Astrocyte of the spinal cord (primary cell): ENCODE data around the gene FYN.

Experiments
- DNase-seq: peaks from one replicate; pipeline ENCODE4 v3.0.0; 2011; ENCODE audit warnings: low read depth, low spot score
- H3K4me3 ChIP-seq: 2 replicates; pipeline ENCODE4 v1.5.1; 2011; ENCODE audit warnings: low read depth, mild to moderate bottlenecking, low read length, moderate library complexity
- CTCF ChIP-seq: IDR thresholded peaks from 2 replicates; pipeline ENCODE4 v1.5.1; 2012; ENCODE audit warnings: low read depth, mild to moderate bottlenecking, low read length, inconsistent platforms
- in situ Hi-C: cut with HindIII; loops from 2 replicates; pipeline ENCODE4 v1.10.0; 2017; ENCODE audit warnings: low sequenced_read_pairs

The FYN gene

GRCh38 chr6:111699123-111699522 is 174.1 kb downstream of the FYN start:
- no peak overlapping the region for H3K4me3 ChIP-seq
- DNase-seq: no peak
- in situ Hi-C loops: no loop called here
- TF ChIP-seq CTCF: no peak

DNA sequence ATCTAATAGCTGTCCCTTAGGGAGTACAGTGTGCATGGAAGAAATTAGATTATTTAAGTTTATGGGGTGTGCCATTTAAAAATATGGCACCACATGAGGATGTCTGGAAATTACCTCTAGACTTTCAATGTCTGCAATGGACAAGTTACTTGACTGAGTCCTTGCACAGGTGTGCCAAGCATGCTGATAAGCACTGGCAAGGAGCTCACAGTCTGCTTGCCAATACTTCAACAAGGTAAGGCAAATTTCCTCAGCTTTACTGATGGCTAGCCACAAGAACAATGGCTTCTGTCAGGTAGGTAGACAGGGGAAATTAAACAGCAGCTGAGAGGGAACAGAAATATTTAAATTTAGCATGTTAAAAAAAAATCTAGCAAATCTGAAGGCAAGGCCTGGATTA is 176.4 kb downstream of the FYN start:
- no peak for TF ChIP-seq CTCF
- no peak for DNase-seq
- in situ Hi-C loops: no loop called here
- no peak overlapping the region for H3K4me3 ChIP-seq

GRCh38 chr6:111692327-111693164 is 180.7 kb downstream of the FYN start:
- H3K4me3 ChIP-seq: no peak overlapping the region
- no peak for TF ChIP-seq CTCF
- DNase-seq: no peak
- in situ Hi-C loops: no loop called here

GRCh38 chr6:111691345-111692225 is 181.7 kb downstream of the FYN start:
- no peak for DNase-seq
- no peak overlapping the region for H3K4me3 ChIP-seq
- in situ Hi-C loops: no loop called here
- TF ChIP-seq CTCF: no peak

DNA sequence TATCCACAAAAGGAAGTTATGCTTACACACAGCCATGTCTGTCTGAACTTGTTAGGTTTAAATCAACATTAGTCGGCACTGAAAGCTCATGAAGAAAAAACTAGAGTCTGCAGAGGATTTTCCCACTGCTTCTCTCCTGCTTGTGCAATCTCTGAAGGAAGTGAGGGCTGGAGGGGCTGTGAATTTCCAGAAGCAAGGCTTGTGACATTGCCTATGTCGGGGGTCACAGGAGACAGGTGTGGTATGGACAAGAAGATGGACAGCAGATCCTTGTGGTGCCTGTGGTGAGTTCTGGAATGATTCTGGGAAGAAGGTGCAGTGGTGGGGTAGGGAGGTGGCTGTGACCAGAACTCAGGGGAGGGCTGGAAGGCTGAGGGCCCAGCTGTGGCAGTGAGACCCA is 183.3 kb downstream of the FYN start:
- DNase-seq: no peak
- in situ Hi-C loops: no loop called here

More for the DNA sequence above, 183.3 kb downstream of the FYN start:
- H3K4me3 ChIP-seq: no peak overlapping the region
- no peak for TF ChIP-seq CTCF
